ENCODE results near the gene KCNK5.

The KCNK5 gene

DNA sequence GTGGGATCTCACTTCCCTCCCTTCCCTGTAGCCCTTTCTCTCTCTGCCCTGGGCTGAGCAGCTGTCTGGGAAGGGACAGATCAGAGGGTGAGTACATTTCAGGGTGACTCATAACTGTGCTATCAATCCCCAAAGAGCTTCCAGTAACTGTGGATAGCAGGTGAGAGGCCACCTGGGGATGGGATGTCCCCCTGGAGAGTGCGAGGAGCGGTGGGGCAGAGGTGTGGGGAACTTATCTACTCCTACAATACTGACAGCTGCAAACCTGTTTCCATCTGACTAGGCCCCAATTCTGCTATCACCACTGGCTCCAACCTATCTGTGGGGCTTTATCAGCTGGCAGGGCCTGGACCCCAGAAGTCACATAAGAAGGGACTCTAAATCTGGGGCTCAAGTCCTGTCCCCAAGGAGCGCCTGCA lies 32.6 kb downstream of the KCNK5 start:
- DNase-seq: no peak

DNA sequence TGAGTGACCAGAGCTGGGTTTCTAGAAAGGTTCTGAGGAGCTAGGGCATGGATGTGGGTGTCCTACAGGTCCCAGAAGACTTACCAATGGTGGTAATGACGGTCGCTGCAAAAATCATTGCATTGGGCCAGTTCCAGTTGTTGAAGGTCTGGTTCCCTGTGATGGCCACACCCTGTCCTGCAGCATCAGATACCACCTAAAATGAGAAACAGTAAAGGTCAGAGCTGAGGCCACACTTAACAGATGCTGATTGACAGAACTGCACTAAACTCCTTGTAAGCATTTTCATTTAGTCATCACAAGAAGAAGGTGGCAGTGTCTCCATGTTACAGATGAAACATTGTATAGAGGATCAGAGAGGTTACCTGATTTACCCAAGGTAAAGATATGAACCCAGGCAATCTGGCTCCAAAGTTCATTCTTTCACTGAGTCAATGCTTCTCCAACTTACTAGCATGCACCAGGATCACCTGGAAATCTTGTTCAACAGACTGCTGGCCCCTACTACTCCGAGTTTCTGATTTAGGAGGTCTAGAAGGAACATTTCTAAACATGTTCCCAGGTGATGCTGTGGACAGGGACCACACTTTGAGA lies 33.4 kb downstream of the KCNK5 start:
- DNase-seq: no peak

DNA sequence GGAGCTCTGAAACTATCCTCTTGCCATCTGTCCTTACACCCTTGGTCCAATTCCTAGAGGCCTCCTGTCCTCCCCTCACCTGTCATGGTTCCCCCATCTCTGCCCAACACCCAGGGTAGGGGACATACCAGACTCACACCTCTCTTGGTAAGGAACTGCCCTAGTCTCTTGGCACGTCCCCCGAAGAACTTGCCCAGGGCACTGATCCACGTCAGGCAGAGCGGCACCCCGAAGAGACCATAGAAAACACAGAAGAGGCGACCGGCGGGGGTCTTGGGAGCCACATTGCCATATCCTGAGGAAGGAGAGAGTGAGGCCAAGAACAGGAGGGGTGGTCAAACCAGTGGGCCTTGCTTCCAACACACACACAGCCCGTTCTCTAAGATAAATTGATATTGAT lies 34.8 kb downstream of the KCNK5 start:
- no peak for DNase-seq

DNA sequence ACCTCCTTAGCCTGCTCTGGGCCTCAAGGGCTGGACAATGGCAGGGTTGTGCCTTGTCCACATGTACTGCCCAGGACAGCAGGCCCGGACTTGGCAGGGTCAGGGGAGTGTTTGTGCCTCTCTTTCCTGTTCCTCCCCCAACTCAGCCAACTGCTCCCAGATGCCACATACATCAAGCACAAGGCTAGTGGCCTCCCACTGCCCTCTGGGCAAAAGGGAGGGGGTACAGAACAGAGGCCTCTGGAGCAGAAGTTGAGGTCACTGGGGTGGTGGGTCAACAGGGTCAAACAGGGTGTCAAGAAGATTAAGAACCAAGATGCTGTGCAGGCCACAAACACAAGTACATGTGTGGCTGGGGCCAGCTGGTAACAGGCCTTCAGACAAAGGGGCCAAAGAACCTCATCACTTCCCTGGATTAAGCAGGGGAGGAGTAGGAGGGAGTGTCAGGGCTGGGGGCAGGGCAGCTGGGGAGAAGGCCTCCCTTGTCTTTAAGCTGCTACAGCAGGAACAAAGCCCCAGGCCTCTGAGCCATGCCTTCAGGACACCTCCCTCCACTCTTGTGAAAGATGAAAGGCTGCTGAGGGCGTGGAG lies 36.0 kb downstream of the KCNK5 start:
- no peak for DNase-seq

DNA sequence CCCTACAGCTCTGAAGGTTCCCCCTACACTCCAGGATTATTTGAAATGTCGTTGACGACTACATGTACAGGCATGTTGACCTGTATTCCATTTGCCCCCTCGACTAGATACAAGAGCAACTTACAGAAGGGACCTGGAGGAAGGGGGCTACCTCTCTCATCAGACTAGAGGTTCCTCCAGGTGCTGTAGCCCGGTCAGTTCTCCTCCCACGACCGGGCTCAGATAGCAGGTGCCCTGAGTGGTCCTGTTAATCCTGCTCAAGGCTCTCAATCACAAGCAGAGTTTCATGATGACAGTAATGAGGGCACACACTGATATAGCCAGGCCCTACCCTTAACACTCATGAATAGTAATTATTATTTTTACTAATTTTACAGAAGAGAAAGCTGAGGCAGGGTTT lies 36.5 kb downstream of the KCNK5 start:
- DNase-seq: no peak

DNA sequence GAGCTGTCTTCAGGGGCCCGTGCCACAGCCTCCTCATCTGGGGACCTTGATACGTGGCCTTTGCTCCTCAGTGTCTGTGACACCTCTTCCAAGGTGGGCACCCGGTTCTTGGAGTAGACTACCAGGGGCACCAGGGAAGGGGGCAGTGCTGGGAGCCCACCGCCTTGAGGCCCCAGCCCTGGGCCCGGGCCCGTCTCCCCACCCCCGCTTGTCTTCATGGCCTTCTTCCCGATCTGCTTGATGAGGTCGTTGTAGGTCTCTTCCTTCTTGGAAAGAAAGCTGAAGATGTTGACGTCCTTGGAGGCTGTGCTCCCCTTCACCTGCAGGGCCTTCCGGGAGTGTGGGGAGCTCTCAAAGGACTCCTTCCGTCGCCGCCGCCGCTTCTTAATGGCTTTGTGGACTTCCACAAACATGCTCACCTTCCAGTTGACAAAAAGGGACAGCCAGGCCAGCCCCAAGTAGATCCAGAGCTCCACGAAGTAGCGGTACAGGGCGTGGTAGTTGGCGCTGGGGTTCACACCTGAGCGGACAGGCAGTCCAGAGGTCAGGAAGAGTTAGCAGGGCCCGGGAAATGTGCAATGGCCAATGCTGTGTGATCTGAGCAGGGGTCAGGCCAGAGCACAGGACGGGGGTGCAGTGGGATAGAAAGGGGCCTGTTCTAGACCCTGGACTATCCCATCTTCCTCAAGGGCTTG lies 37.9 kb downstream of the KCNK5 start:
- no peak for DNase-seq

DNA sequence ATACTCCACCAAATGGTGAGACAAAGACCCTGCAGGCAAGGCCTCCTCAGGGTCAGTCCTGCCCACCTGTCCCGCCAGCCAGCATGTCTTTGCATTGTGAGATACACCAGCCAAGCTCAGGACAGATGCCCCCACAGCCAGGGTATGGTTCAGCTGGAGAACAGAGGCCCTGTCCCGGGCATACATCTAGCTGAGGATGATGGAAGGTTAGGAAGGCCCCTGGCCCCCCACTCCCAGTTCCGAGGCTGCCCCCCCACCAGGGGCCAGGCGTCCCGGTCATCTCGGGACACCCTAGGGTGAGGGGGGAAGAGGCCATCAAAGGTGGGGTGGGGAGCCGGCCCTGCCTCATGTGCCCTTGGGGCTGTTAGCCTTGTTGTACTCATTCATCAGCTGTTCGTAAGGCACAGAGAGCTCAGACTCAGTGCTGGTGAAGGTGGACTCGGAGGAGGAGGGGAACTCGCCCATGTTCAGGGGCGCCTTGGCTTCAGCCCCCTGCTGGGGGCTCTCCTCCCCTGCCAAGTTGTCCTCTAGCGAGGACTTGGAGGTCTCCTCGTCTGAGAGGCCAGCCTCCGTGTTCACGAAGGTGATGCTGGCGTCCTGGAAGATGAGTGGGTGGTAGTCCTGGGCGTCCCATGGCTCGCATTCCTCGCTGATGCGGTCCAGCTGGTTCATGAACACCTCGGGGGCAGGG lies 38.6 kb downstream of the KCNK5 start:
- DNase-seq: no peak

DNA sequence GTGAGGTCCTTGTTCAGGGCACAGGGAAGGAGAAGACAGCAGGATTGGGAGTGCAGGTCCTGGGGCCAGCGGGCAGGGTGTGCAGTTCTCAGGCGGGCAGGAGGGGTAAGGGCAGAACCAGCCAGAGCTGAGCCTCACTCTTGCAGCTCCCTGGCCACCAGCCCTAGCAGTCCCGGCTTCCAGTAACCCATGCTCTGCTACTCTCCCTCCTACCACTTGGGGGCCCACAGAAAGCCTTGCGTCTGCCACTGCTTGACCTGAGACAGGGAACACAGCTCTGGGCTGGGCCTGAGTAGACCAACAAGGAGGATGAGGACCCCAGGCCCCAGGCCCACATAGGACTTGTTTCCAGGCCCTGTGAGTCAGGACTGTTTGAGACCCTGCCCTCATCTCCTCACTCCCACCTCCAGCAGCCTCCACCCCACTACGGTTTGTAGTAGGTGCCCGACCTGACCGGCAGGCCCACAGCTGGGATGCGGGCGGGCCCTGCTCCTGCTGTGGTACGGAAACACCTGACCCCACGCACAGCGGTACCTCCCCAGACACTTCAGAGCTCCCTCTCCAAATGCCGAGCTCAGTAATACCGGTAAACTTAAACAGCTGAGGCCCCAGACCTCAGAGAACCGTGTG lies 39.2 kb downstream of the KCNK5 start:
- no peak for DNase-seq

DNA sequence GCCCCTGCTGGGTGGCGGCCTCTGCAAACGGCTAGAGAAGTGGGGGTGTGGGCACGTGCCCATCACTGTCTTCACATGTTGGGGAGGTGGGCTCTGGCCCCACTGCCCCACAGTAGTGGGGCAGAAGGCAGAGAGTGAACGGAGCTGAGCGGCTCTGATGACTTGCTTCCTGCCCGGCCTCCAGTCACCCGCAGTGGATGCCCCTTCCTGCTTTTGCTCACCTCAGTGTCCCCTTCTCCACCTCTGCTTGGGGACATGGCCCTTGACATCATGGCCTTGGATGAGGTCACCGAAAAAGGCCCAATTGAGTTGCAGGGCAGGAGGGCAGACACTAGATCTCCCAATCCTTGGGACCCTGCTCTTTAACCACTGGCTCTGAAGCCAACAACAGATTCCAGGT lies 40.1 kb downstream of the KCNK5 start:
- DNase-seq: no peak

DNA sequence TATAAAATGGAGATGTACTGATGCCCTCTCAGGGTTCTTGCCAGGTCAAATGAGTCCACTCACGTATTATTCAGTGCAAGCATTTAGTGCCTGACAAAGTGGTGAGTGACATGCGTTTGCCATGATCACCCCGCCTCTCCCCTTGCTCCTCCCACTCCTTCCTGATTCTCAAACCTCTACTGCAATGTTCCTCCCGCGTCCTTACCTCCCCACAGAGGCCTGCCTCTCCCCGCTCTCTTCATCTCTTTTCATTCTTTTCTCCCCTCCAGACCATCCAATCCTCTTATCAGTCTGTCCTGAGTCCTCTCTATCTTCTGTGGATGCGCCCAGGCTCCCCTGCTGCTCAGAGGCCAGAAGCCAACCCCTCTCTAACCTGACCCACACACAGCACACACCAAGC lies 40.7 kb downstream of the KCNK5 start:
- DNase-seq: no peak

DNA sequence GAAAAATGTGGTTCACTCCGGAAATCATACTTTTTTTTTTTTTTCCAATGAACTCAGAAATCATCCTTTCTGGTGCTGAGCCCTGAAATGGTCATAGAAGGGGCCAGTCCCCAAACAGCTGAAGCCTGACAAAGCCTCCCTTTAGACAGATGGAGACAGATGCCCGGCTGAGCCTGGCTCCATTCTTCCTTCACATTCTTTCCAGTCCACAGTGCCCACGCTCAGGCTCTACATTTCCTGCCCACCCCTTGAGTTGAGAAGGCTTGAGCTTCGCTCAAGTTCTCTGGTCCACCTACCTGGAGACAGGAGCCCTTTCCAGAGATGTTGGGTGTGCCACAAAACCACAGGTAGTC lies 41.2 kb downstream of the KCNK5 start:
- DNase-seq: no peak

DNA sequence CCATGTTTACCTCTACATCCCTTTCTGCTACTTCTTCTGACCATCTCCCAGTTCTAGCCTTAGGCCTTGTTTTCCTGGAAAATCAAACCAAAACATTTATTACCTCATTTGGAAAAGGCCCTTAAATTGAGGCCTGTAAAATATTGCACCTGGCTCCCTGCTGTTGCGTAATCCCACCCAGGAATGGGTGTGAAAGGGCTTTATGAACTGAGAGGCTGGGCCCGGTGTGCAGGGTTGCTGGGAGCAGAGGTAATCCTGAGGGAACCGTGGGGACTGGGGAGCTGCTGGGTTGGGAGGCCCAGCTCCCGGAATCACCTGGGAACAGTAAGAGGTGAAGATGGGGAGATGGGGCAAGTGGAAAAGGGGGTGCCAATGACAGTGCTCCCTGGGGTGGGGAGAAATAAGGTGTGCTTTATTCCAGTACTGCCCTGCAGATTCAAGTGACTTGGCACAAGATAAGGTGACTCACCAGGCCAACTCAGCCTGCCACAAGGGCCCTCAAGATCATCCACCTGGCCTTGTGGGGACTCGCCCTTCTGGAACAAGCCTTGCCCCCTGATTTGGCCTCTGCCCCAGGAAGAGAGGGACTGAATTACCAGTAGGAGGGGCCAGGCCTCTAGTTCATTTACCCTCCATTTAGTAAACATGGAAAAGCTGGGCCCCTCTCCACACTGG lies 44.2 kb downstream of the KCNK5 start:
- DNase-seq: no peak

DNA sequence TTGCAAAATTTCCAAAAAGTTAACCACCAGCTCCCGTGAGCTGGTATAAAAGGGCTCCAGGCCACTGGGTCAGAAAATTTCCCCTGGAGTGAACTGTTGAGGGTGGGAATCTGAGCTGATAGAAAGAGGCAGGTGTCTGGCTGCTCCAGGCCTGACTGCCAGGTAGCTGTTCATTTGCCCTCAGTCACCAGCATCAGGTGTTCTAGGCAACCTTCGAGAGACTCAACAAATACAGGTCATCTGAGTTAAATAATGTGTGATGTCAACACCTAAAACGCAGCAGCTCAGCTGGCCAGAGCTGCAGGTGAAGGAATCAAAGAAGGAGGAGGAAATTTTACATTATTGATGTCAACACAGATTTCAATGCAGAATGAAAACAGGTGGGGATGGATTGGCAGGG lies 46.7 kb downstream of the KCNK5 start:
- DNase-seq: no peak

DNA sequence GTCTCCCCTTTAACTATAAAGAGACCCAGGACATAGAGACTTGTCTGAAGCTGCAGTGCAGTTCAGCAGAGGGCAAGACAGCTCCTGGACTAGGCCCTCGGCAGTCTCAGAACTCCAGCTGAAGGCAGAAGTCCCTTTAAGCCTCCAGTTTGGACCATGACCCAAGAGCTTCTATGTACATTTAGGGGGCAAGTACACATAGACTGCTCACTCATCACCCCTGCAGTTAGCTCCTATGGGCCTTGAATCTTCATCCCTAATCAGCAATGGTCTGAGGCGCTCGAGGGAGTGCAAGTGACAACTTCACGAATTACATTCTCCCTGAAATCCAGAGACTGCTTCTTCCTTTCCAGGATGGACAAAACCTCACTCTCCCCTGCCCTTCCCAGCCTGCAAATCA lies 47.4 kb downstream of the KCNK5 start:
- no peak for DNase-seq

DNA sequence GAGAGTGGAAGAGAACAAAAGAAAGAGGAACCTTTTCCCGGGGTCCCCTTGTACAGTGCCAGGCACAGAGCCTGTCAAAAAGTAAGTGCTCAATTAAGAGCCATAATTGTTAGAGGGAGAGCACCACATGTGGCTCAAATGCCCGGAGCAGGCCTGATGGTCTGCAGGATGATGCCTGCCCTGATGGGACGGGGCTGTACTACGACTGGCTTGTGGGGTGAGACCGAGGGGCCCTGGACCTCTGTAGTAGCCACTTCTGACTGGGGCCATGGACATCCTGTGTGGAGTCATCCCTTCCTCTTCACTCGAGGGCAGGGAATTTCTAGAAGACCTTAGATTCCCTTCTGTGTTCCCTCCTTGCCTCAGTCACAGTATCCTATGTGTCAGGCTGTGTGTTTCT lies 47.9 kb downstream of the KCNK5 start:
- no peak for DNase-seq

DNA sequence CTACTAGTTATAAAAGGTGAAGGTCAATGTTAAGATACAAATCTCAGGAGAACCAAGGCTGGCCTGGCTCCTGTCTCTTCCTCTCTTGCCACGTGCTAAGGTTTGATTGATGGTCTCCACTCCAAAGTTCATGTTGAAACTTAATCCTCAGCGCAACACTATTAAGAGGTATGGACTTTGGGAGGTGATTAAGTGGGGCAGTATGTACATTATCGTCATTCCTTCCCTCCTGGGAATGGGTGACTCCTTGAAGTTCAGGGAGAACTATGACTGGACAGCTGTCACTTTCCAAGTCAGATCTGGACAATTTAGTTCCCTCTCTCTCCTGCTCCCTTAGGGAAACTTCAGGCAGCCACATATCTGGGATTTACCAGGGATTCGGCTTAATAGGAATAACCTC lies 50.5 kb downstream of the KCNK5 start:
- no peak for DNase-seq

DNA sequence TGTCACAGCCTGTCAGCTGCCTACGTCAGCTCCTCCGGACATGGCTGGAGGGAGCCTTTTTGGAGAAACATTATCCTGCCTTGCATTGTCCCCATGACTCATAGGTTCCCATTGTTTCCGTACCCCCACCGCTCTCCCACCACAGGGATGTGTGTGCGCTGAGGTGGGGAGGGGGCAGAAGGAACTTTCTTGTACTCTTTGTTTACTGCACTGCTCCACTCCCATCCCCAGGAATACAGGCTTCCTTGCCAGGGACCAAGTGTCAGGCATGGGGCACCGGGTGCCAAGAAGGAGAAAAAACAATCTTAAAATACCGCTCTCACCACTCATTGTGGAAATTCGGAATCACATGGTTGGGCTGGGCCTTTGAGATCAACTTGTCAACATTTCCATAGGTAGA lies 51.0 kb downstream of the KCNK5 start:
- DNase-seq: no peak

DNA sequence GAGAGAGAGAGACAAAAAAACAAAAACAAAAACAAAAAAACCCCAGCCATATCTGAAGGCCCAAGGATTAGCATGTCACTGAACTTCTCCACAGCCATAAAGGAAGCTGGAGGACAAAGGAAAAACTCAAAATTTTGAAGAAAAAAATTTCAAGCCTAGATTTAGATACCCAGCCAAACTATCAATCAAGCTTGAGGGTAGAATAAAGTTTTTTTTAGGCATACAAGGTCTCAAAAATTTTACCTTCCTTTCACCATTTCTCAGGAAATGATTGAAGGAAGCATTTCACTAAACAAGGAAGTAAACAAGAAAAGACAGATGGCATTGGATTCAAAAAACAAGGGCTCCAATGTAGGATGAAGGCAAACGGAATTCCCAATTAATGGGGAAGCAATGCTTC lies 52.1 kb downstream of the KCNK5 start:
- DNase-seq: no peak

DNA sequence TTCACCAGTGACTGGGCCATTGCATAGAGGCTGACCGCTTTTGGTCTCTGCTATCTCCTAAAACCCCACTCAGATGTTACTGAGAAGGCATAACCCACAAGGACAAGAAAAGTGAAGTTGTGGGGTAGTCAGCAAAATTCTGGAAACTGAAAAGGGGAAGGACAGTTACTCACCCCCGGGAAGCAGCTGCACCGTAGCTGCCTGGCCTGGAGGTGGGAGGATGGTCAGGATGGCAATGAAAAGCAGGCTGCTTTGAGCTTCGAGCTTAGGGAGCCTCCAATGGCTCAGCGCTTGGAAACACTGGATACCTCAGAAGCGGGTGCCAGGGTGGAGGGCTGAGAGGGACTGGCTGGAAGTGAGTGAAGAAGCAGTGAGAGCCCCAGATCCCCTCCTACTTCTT lies 56.0 kb downstream of the KCNK5 start:
- no peak for DNase-seq

DNA sequence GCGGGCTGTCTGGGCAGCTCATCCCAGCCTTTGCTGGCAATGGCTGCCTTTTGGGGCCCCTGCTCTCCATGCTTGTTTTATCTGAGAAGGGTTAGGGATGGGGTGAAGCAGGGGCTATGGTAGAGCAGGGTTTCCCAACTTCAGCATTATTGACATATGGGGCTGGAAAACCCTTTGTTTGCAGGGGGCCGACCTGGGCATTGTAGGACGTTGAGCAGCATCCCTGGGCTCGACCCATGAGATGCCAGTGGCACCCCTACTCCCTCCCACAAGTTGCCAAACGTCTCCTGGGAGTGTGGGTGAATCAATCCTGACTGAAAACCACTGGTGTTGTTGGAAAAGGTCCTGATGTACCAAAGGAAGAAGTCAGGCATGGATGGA lies 56.9 kb downstream of the KCNK5 start:
- DNase-seq: no peak

DNA sequence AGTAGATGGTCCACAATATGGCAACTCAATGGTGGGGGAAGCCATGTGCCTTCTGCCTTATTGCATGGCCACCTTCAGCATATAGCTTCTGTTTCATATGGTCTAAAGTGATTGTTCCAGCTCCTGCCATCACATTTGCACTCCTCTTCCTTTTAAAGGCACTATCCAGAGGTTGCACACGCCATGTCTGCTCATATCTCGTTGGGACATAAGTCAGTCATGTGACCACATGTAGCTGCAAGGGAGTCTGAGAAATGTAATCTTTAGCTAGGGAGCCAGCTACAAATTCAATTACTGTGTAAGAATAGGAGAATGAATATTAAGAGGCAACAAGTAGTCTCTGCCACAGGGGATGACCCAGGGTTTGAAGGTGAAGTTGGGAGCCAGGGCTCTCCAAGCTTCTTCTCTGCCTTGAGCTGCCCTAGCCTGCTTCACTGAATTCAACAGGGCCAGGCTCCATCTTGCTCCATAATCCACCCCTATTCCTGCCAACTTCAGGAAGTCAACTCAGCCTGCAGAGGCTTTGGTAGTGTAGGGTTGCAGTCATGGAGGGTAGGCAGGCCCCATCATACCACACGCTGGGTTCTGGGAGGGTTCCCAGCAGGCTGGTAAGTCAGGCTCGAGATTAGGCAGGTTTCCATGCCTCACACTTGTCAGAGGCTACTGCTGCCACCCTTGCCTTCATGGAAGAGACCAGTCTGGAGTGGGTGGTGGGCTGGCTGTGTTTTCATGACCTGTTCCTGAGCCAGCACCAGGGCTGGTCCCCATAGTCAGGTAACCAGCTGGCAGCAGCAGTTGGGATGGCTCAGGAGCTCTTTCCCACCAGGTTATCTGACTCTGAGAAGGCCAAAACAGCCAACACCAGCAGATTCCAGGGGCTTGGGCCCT lies 57.5 kb downstream of the KCNK5 start:
- no peak for DNase-seq

DNA sequence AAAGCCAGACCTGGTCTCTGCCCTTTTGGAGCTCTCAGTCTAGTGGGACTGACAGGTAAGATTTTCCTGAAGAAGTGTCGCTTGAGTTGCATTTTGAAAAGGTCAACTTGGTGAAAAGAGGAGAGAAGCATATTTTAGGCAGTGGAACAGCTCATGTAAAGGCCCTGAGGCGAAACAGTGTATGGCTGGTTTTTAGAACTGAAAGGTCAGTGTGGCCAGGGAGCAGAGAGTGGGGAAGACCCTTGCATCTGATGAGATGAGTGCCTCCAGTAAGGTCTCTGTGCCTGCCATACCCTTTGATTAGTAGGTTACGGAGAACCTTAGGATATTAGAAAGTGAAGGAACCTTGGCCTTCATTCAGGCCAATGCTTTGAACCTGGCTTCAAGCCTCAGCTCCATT lies 58.4 kb downstream of the KCNK5 start:
- no peak for DNase-seq
